Activated T-helper 9 cell treated with anti-CD3 and anti-CD28 coated beads, Interleukin-2, amount 50 U/mL, for 16 hours (primary cell): Measurements from ENCODE around the gene MICU2.
"Not testable (repeated sequence)": the region's sequence is repeated elsewhere in the genome, so short reads cannot be mapped to it uniquely, and the experiment has no call there.

Experiments used
- DNase-seq: peaks from one replicate; pipeline ENCODE4 v3.0.0-alpha.2; 2020; ENCODE audit warnings: low read depth

MICU2 gene

GRCh38 chr13:21594715-21595545 lies 9.0 kb downstream of the MICU2 start:
- DNase-seq: no peak

GRCh38 chr13:21590665-21591456 lies 13.1 kb downstream of the MICU2 start:
- not testable (repeated sequence) for DNase-seq

- DNase-seq: no peak
Observed at GRCh38 chr13:21590231-21590630, 13.7 kb downstream of the MICU2 start.

GRCh38 chr13:21589510-21589909 lies 14.5 kb downstream of the MICU2 start:
- not testable (repeated sequence) for DNase-seq

- DNase-seq: not testable (repeated sequence)
Observed at GRCh38 chr13:21588411-21588810, 15.6 kb downstream of the MICU2 start.

- DNase-seq: no peak
Observed at GRCh38 chr13:21584973-21585592, 18.9 kb downstream of the MICU2 start.

GRCh38 chr13:21583478-21583877 lies 20.5 kb downstream of the MICU2 start:
- no peak for DNase-seq

GRCh38 chr13:21580736-21581135 lies 23.2 kb downstream of the MICU2 start:
- DNase-seq: no peak

- no peak for DNase-seq
Observed at GRCh38 chr13:21579754-21580316, 24.1 kb downstream of the MICU2 start.

- no peak for DNase-seq
Observed at GRCh38 chr13:21578748-21579147, 25.2 kb downstream of the MICU2 start.

GRCh38 chr13:21576426-21576825 lies 27.5 kb downstream of the MICU2 start:
- DNase-seq: no peak

- DNase-seq: no peak
Observed at GRCh38 chr13:21573920-21574712, 29.9 kb downstream of the MICU2 start.

- no peak for DNase-seq
Observed at GRCh38 chr13:21569686-21570085, 34.3 kb downstream of the MICU2 start.

- DNase-seq: no peak
Observed at GRCh38 chr13:21568854-21569253, 35.1 kb downstream of the MICU2 start.

- DNase-seq: no peak
Observed at GRCh38 chr13:21567714-21568113, 36.3 kb downstream of the MICU2 start.

- no peak for DNase-seq
Observed at GRCh38 chr13:21557995-21558394, 46.0 kb downstream of the MICU2 start.

- DNase-seq: no peak
Observed at GRCh38 chr13:21556051-21556450, 47.9 kb downstream of the MICU2 start.

- not testable (repeated sequence) for DNase-seq
Observed at GRCh38 chr13:21553261-21553660, 50.7 kb downstream of the MICU2 start.

- DNase-seq: no peak
Observed at GRCh38 chr13:21550918-21551317, 53.1 kb downstream of the MICU2 start.

- no peak for DNase-seq
Observed at GRCh38 chr13:21549633-21550032, 54.3 kb downstream of the MICU2 start.

- DNase-seq: no peak
Observed at GRCh38 chr13:21548577-21548976, 55.4 kb downstream of the MICU2 start.

GRCh38 chr13:21546372-21546771 lies 57.6 kb downstream of the MICU2 start:
- no peak for DNase-seq
